CD8-positive, alpha-beta memory T cell (primary cell): ENCODE measurements around the gene KRTAP16-1. TPM values are rescaled to one million over a fixed set of nuclear protein-coding genes. Genes with fewer than 3 reads are reported as not detected.

Source experiments
- CTCF ChIA-PET: fragments of 350-600 bp; sonication (Branson Sonifier 250); formaldehyde crosslinking; loops from one replicate; lab custom pipeline; 2021; ENCODE audit warnings: antibody characterized with exemption; lab: Charles Lee
- POLR2A ChIA-PET: fragments of 350-600 bp; sonication (Branson Sonifier 250); formaldehyde crosslinking; loops from one replicate; lab custom pipeline; 2021; ENCODE audit warnings: antibody characterized with exemption; lab: Charles Lee
- DNase-seq, 5 donors: peaks; one replicate each; pipeline versions ENCODE4 v3.0.0 to v3.0.0-alpha.2; 2020 to 2022; ENCODE audit warnings: mixed read lengths in 1 of 5
- H3K27ac ChIP-seq: one replicate; pipeline ENCODE4 v1.7.0; 2013; ENCODE audit warnings: low read depth, mild to moderate bottlenecking, low read length, moderate library complexity
- H3K27me3 ChIP-seq: 2 replicates; pipeline ENCODE4 v1.7.0; 2013; ENCODE audit warnings: low read length, mild to moderate bottlenecking; ENCODE audit not compliant: insufficient read depth, poor library complexity, severe bottlenecking
- H3K36me3 ChIP-seq: 2 replicates; pipeline ENCODE4 v1.7.0; 2013; ENCODE audit warnings: mild to moderate bottlenecking, low read length, moderate library complexity; ENCODE audit not compliant: insufficient read depth
- H3K4me1 ChIP-seq: 2 replicates; pipeline ENCODE4 v1.7.0; 2013; ENCODE audit warnings: mild to moderate bottlenecking, low read length, moderate library complexity; ENCODE audit not compliant: insufficient read depth
- H3K4me3 ChIP-seq: 2 replicates; pipeline ENCODE4 v1.7.0; 2013; ENCODE audit warnings: mild to moderate bottlenecking, low read length
- H3K9me3 ChIP-seq: 2 replicates; pipeline ENCODE4 v1.7.0; 2013; ENCODE audit warnings: mild to moderate bottlenecking, low read length
- H3K27ac Mint-ChIP-seq, 8 donors: one replicate each; pipeline ENCODE4 v1.8.0; 2020 to 2021; ENCODE audit warnings: mixed read lengths in 8 of 8, mild to moderate bottlenecking in 6 of 8, inconsistent platforms in 3 of 8, moderate library complexity in 3 of 8
- H3K27me3 Mint-ChIP-seq, 2 donors: one replicate each; pipeline ENCODE4 v1.8.0; 2020 to 2021; ENCODE audit warnings: mixed read lengths in 2 of 2, mild to moderate bottlenecking in 1 of 2, moderate library complexity in 1 of 2
- H3K36me3 Mint-ChIP-seq, 3 donors: one replicate each; pipeline ENCODE4 v1.8.0; 2020 to 2021; ENCODE audit warnings: mixed read lengths in 3 of 3, inconsistent platforms in 1 of 3, mild to moderate bottlenecking in 1 of 3
- H3K4me1 Mint-ChIP-seq, 3 donors: one replicate each; pipeline ENCODE4 v1.8.0; 2020 to 2021; ENCODE audit warnings: mixed read lengths in 3 of 3, inconsistent platforms in 1 of 3, mild to moderate bottlenecking in 1 of 3
- H3K4me3 Mint-ChIP-seq, 7 donors: one replicate each; pipeline ENCODE4 v1.8.0; 2020 to 2021; ENCODE audit warnings: mixed read lengths in 7 of 7, mild to moderate bottlenecking in 6 of 7, moderate library complexity in 4 of 7, inconsistent platforms in 2 of 7
- H3K9me3 Mint-ChIP-seq, 5 donors: one replicate each; pipeline ENCODE4 v1.8.0; 2020 to 2022; ENCODE audit warnings: mixed read lengths in 5 of 5, mild to moderate bottlenecking in 3 of 5, moderate library complexity in 2 of 5, inconsistent platforms in 1 of 5
- polyA plus RNA-seq: library from polyadenylated mRNA; unstranded; fragments of 300-500 nt; fragmentation: Illumina TruSeq; gene quantifications from one replicate; pipeline ENCODE4 v1.2.3, GENCODE V29; 2021
- total RNA-seq, 2 experiments: library from RNA; stranded (reverse); gene quantifications; one replicate each; pipeline ENCODE4 v1.2.3, GENCODE V29; 2021

KRTAP16-1 gene
- total and polyA plus RNA-seq, 3 experiments from 2014 or later: 0.58 TPM; not detected in 2

GRCh38 chr17:41334385-41335305, 25.5 kb upstream of the KRTAP16-1 start:
- no peak overlapping the region for H3K4me3 ChIP-seq
- no peaks in the 10 kb centered on the region for H3K9me3 ChIP-seq
- DNase-seq: peak in 3 of 5 donors; percentile 20 to 65 (median 24)
- POLR2A ChIA-PET: no interaction called here
- H3K4me1 Mint-ChIP-seq: peaks cover 59 to 67% (median 65%) of the 10 kb centered on the region in 3 donors
- peaks cover 62% of the 10 kb centered on the region for H3K4me1 ChIP-seq
- H3K27me3 ChIP-seq: no peaks in the 10 kb centered on the region
- H3K27me3 Mint-ChIP-seq: no peaks in the 10 kb centered on the region
- no peaks in the 10 kb centered on the region for H3K36me3 ChIP-seq
- H3K9me3 Mint-ChIP-seq: no peaks in the 10 kb centered on the region
- peak overlapping the region; percentile 26 to 90 (median 80) for H3K27ac Mint-ChIP-seq
- H3K36me3 Mint-ChIP-seq: peaks cover 0 to 4% (median 0%) of the 10 kb centered on the region in 3 donors
- H3K4me3 Mint-ChIP-seq: peak overlapping the region in 6 of 7 donors; percentile 40 to 85 (median 58)
- CTCF ChIA-PET: interaction anchor here (1.8 kb wide), 1 partner anchor 11 kb away, joined by 8 read pairs; no protein-coding TSS in a partner anchor
- H3K27ac ChIP-seq: no peak overlapping the region

GRCh38 chr17:41333836-41334235, 24.7 kb upstream of the KRTAP16-1 start:
- Histone ChIP-seq H3K9me3 (no peaks in the 10 kb centered on the region), H3K27ac (no peak overlapping the region), H3K4me1 (peaks cover 56% of the 10 kb centered on the region), H3K27me3 (no peaks in the 10 kb centered on the region), H3K36me3 (no peaks in the 10 kb centered on the region), H3K4me3 (no peak overlapping the region)
- Mint-ChIP-seq H3K4me3 (peak overlapping the region in 3 of 7 donors; percentile 13 to 59 (median 30)), H3K27me3 (no peaks in the 10 kb centered on the region), H3K27ac (peak overlapping the region in 7 of 8 donors; percentile 45 to 85 (median 72)), H3K4me1 (peaks cover 51 to 61% (median 59%) of the 10 kb centered on the region in 3 donors), H3K9me3 (no peaks in the 10 kb centered on the region), H3K36me3 (peaks cover 0 to 4% (median 0%) of the 10 kb centered on the region in 3 donors)
- DNase-seq: no peak
- ChIA-PET POLR2A (interaction anchor here (0.9 kb wide), 1 partner anchor 121 kb away, joined by 3 read pairs; no protein-coding TSS in a partner anchor), CTCF (interaction anchor here (1.8 kb wide), 1 partner anchor 11 kb away, joined by 8 read pairs; no protein-coding TSS in a partner anchor)

- Mint-ChIP-seq H3K4me1 (peaks cover 48 to 59% (median 57%) of the 10 kb centered on the region in 3 donors), H3K9me3 (no peaks in the 10 kb centered on the region), H3K4me3 (no peak overlapping the region), H3K36me3 (peaks cover 0 to 4% (median 0%) of the 10 kb centered on the region in 3 donors), H3K27me3 (no peaks in the 10 kb centered on the region), H3K27ac (peak overlapping the region in 6 of 8 donors; percentile 27 to 93 (median 60))
- no peak overlapping the region for H3K4me3 ChIP-seq
- POLR2A ChIA-PET: interaction anchor here (0.9 kb wide), 1 partner anchor 121 kb away, joined by 3 read pairs; no protein-coding TSS in a partner anchor
- H3K27me3 ChIP-seq: no peaks in the 10 kb centered on the region
- CTCF ChIA-PET: interaction anchor here (1.8 to 2.8 kb wide), 2 partner anchors 10 kb away, joined by 8 to 18 read pairs; no protein-coding TSS in a partner anchor
- no peak overlapping the region for H3K27ac ChIP-seq
- peaks cover 56% of the 10 kb centered on the region for H3K4me1 ChIP-seq
- H3K36me3 ChIP-seq: no peaks in the 10 kb centered on the region
- no peaks in the 10 kb centered on the region for H3K9me3 ChIP-seq
- no peak for DNase-seq
Measured at GRCh38 chr17:41333098-41333497, 24.0 kb upstream of the KRTAP16-1 start.

- Mint-ChIP-seq H3K36me3 (peaks cover 0 to 4% (median 0%) of the 10 kb centered on the region in 3 donors), H3K4me1 (peaks cover 43 to 53% (median 51%) of the 10 kb centered on the region in 3 donors), H3K4me3 (no peak overlapping the region), H3K27ac (peak overlapping the region in 3 of 8 donors; percentile 25 to 73 (median 48)), H3K27me3 (no peaks in the 10 kb centered on the region), H3K9me3 (no peaks in the 10 kb centered on the region)
- H3K4me3 ChIP-seq: no peak overlapping the region
- ChIA-PET CTCF (interaction anchor here (1.0 to 2.8 kb wide), 3 partner anchors 9 to 16 kb away, joined by 3 to 18 read pairs (median 4); no protein-coding TSS in a partner anchor), POLR2A (no interaction called here)
- peaks cover 56% of the 10 kb centered on the region for H3K4me1 ChIP-seq
- no peaks in the 10 kb centered on the region for H3K27me3 ChIP-seq
- H3K36me3 ChIP-seq: no peaks in the 10 kb centered on the region
- DNase-seq: no peak
- H3K27ac ChIP-seq: no peak overlapping the region
- no peaks in the 10 kb centered on the region for H3K9me3 ChIP-seq
Measured at GRCh38 chr17:41332239-41332638, 23.1 kb upstream of the KRTAP16-1 start.

- no peak for DNase-seq
- no peak overlapping the region for H3K27ac ChIP-seq
- Mint-ChIP-seq H3K27ac (peak overlapping the region in 1 of 8 donors; percentile 43), H3K9me3 (no peaks in the 10 kb centered on the region), H3K4me3 (no peak overlapping the region), H3K36me3 (peaks cover 0 to 4% (median 0%) of the 10 kb centered on the region in 3 donors), H3K27me3 (no peaks in the 10 kb centered on the region), H3K4me1 (peaks cover 47 to 57% (median 52%) of the 10 kb centered on the region in 3 donors)
- POLR2A ChIA-PET: no interaction called here
- peaks cover 57% of the 10 kb centered on the region for H3K4me1 ChIP-seq
- CTCF ChIA-PET: interaction anchor here (1.0 to 2.8 kb wide), 3 partner anchors 9 to 17 kb away, joined by 3 to 18 read pairs (median 4); no protein-coding TSS in a partner anchor
- H3K4me3 ChIP-seq: no peak overlapping the region
- H3K27me3 ChIP-seq: no peaks in the 10 kb centered on the region
- no peaks in the 10 kb centered on the region for H3K9me3 ChIP-seq
- no peaks in the 10 kb centered on the region for H3K36me3 ChIP-seq
Measured at GRCh38 chr17:41331606-41332005, 22.5 kb upstream of the KRTAP16-1 start.

GRCh38 chr17:41329279-41329948, 20.3 kb upstream of the KRTAP16-1 start:
- H3K4me1 ChIP-seq: peaks cover 47% of the 10 kb centered on the region
- Mint-ChIP-seq H3K4me3 (no peak overlapping the region), H3K9me3 (no peaks in the 10 kb centered on the region), H3K27ac (peak overlapping the region in 1 of 8 donors; percentile 38), H3K4me1 (peaks cover 33 to 53% (median 48%) of the 10 kb centered on the region in 3 donors), H3K27me3 (no peaks in the 10 kb centered on the region), H3K36me3 (peaks cover 0 to 4% (median 0%) of the 10 kb centered on the region in 3 donors)
- H3K4me3 ChIP-seq: no peak overlapping the region
- ChIA-PET CTCF (interaction anchor here (1.5 kb wide), 1 partner anchor 9 kb away, joined by 5 read pairs; no protein-coding TSS in a partner anchor), POLR2A (no interaction called here)
- DNase-seq: no peak
- H3K27me3 ChIP-seq: no peaks in the 10 kb centered on the region
- no peaks in the 10 kb centered on the region for H3K9me3 ChIP-seq
- no peaks in the 10 kb centered on the region for H3K36me3 ChIP-seq
- H3K27ac ChIP-seq: no peak overlapping the region

- H3K4me1 ChIP-seq: peaks cover 44% of the 10 kb centered on the region
- no peaks in the 10 kb centered on the region for H3K36me3 ChIP-seq
- ChIA-PET POLR2A (no interaction called here), CTCF (no interaction called here)
- Mint-ChIP-seq H3K4me1 (peaks cover 31 to 53% (median 48%) of the 10 kb centered on the region in 3 donors), H3K36me3 (peaks cover 0 to 4% (median 0%) of the 10 kb centered on the region in 3 donors), H3K27me3 (no peaks in the 10 kb centered on the region), H3K27ac (peak overlapping the region in 3 of 8 donors; percentile 52 to 68 (median 54)), H3K9me3 (no peaks in the 10 kb centered on the region), H3K4me3 (peak overlapping the region in 1 of 7 donors; percentile 77)
- H3K27me3 ChIP-seq: no peaks in the 10 kb centered on the region
- DNase-seq: no peak
- no peaks in the 10 kb centered on the region for H3K9me3 ChIP-seq
- no peak overlapping the region for H3K4me3 ChIP-seq
- H3K27ac ChIP-seq: no peak overlapping the region
Measured at GRCh38 chr17:41328207-41328606, 19.1 kb upstream of the KRTAP16-1 start.
